ENCODE measurements around the gene ATRNL1. TPM values are rescaled to one million over a fixed set of nuclear protein-coding genes. Genes with fewer than 3 reads are reported as not detected.

The ATRNL1 gene
- total RNA-seq, 1 experiment from 2014 or later, result 1.3 TPM

DNA sequence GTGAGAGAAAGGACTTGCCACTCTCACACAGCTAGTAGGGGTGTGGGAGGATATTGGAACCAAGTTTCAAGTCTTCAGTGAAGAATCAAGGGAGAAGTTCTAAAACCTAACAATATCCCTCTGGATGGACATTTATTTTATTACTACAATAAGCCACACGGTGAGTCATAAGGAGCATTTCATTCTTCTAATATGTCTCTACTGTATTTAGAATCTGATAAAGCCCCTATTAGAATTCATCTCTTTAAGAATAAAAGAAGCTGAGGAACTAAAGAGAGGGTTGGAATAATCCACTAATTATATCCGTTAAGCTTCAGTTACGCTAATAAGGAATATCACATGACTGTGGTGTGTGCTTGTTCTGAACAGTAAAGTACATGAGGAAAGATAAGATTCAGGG is 40.9 kb upstream of the ATRNL1 start:
- no peak for TF ChIP-seq EZH2 (IDR thresholded peaks at IDR 0.05)
- no peak for TF ChIP-seq ELF1 (IDR thresholded peaks at IDR 0.05; ENCODE audit: borderline replicate concordance, low read depth)
- no peak for TF ChIP-seq ATF3 (IDR thresholded peaks at IDR 0.05)
- TF ChIP-seq YY1 (IDR thresholded peaks at IDR 0.05; ENCODE audit: extremely low read depth, insufficient replicate concordance, low read depth, low read length), result no peak
- TF ChIP-seq, protein P1, sequence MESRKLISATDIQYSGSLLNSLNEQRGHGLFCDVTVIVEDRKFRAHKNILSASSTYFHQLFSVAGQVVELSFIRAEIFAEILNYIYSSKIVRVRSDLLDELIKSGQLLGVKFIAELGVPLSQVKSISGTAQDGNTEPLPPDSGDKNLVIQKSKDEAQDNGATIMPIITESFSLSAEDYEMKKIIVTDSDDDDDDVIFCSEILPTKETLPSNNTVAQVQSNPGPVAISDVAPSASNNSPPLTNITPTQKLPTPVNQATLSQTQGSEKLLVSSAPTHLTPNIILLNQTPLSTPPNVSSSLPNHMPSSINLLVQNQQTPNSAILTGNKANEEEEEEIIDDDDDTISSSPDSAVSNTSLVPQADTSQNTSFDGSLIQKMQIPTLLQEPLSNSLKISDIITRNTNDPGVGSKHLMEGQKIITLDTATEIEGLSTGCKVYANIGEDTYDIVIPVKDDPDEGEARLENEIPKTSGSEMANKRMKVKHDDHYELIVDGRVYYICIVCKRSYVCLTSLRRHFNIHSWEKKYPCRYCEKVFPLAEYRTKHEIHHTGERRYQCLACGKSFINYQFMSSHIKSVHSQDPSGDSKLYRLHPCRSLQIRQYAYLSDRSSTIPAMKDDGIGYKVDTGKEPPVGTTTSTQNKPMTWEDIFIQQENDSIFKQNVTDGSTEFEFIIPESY (IDR thresholded peaks at IDR 0.05; ENCODE audit: extremely low read depth, insufficient replicate concordance, low read length), result no peak
- no peak for TF ChIP-seq SRF (IDR thresholded peaks at IDR 0.05; ENCODE audit: low read depth)
- TF ChIP-seq, protein P2, sequence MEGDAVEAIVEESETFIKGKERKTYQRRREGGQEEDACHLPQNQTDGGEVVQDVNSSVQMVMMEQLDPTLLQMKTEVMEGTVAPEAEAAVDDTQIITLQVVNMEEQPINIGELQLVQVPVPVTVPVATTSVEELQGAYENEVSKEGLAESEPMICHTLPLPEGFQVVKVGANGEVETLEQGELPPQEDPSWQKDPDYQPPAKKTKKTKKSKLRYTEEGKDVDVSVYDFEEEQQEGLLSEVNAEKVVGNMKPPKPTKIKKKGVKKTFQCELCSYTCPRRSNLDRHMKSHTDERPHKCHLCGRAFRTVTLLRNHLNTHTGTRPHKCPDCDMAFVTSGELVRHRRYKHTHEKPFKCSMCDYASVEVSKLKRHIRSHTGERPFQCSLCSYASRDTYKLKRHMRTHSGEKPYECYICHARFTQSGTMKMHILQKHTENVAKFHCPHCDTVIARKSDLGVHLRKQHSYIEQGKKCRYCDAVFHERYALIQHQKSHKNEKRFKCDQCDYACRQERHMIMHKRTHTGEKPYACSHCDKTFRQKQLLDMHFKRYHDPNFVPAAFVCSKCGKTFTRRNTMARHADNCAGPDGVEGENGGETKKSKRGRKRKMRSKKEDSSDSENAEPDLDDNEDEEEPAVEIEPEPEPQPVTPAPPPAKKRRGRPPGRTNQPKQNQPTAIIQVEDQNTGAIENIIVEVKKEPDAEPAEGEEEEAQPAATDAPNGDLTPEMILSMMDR (IDR thresholded peaks at IDR 0.05 in 2 of 3, conservative IDR thresholded peaks at IDR 0.05 in 1 of 3; ENCODE audit: borderline replicate concordance in 1 of 3, insufficient read depth in 1 of 3, low read depth in 2 of 3, low read length in 2 of 3), result no peak
- no peak for TF ChIP-seq MAX (IDR thresholded peaks at IDR 0.05)
- TF ChIP-seq POLR2AphosphoS5 (IDR thresholded peaks at IDR 0.05; ENCODE audit: low read depth, low read length), result no peak
- no peak for TF ChIP-seq FOSL1 (IDR thresholded peaks at IDR 0.05; ENCODE audit: low read depth)
- TF ChIP-seq JUND (IDR thresholded peaks at IDR 0.05), result no peak
- no peak for TF ChIP-seq EZH2phosphoT487 (IDR thresholded peaks at IDR 0.05; ENCODE audit: borderline replicate concordance)
- no peak for TF ChIP-seq ZFX (IDR thresholded peaks at IDR 0.05)
- no peak for TF ChIP-seq CEBPB (IDR thresholded peaks at IDR 0.05; ENCODE audit: low read depth)
- no peak for TF ChIP-seq ZNF274 (IDR thresholded peaks at IDR 0.05; ENCODE audit: low read depth, low read length)
- no peak for TF ChIP-seq SP1 (IDR thresholded peaks at IDR 0.05; ENCODE audit: low read depth)
- no peak for TF ChIP-seq EGR1 (IDR thresholded peaks at IDR 0.05; ENCODE audit: low read depth)
- Histone ChIP-seq H3K9me2 (ENCODE audit: insufficient read depth) (no peaks in the 10 kb centered on the region), H3K27me3 (ENCODE audit: insufficient read depth, low read length) (no peaks in the 10 kb centered on the region), H2AFZ (ENCODE audit: low read depth, low read length, poor library complexity, severe bottlenecking) (no peak overlapping the region), H3K79me2 (ENCODE audit: insufficient read depth, low read length) (no peaks in the 10 kb centered on the region), H3K9me3 (ENCODE audit: control insufficient read depth in 1 of 2, insufficient read depth in 1 of 2, low read depth in 1 of 2, low read length in 2 of 2) (no peaks in the 10 kb centered on the region), H3K9ac (ENCODE audit: low read length) (no peak overlapping the region), H3K4me2 (ENCODE audit: low read length) (no peak overlapping the region), H3K27ac (ENCODE audit: low read depth, low read length) (no peak overlapping the region), H3K4me1 (ENCODE audit: control insufficient read depth in 1 of 2, insufficient read depth in 2 of 2, low read length in 2 of 2) (no peaks in the 10 kb centered on the region), H3K4me3 (replicated peaks in 1 of 2; ENCODE audit: low read depth in 1 of 2, low read length in 2 of 2) (no peak overlapping the region), H3K36me3 (ENCODE audit: control insufficient read depth in 1 of 2, insufficient read depth in 2 of 2, low read length in 2 of 2) (no peaks in the 10 kb centered on the region), H4K20me1 (ENCODE audit: insufficient read depth) (no peaks in the 10 kb centered on the region)
- intact Hi-C loops (cut with micrococcal nuclease), result no loop called here
- no TSS peak for BruUV-seq (replicated peaks)
- no peak for ATAC-seq
- ChIA-PET CTCF (no interaction called here), RAD21 (ENCODE audit: low non-redundant PET in 1 of 2, low total read pairs in 2 of 2, uncharacterized antibody in 2 of 2, unreplicated experiment in 2 of 2) (no interaction called here), POLR2A (interaction anchor here (0.8 kb wide), 1 partner anchor 23 kb away, joined by 3 read pairs; no protein-coding TSS in a partner anchor)
- DNase-seq (ENCODE audit: low read depth, low spot score), result no peak
